DMS114 treated with DMSO at 0.1 percent for 48 hours (cell line): ENCODE measurements around the gene TXK.
"Not testable (repeated sequence)": the region's sequence is repeated elsewhere in the genome, so short reads cannot be mapped to it uniquely, and the experiment has no call there.

Experiments
- DNase-seq: peaks from one replicate; lab custom pipeline; 2025; ENCODE audit not compliant: unreplicated experiment; lab: John Stamatoyannopoulos, UW

TXK gene

GRCh38 chr4:48134081-48134480 is at the start of gene TXK:
Gene TXK (minus strand): TSS chr4:48134250. CDS start chr4:48134170, 80 bp downstream.
- DNase-seq, result no peak

- no peak for DNase-seq
Measured at GRCh38 chr4:48180234-48180633, 46.2 kb upstream of the TXK start.

GRCh38 chr4:48178931-48179330 is 44.9 kb upstream of the TXK start:
- no peak for DNase-seq

GRCh38 chr4:48175806-48176205 is 41.8 kb upstream of the TXK start:
- DNase-seq, result no peak

- no peak for DNase-seq
Measured at GRCh38 chr4:48175328-48175727, 41.3 kb upstream of the TXK start.

GRCh38 chr4:48173056-48173991 is 39.3 kb upstream of the TXK start:
- DNase-seq, result no peak

- no peak for DNase-seq
Measured at GRCh38 chr4:48172651-48173050, 38.6 kb upstream of the TXK start.

- no peak for DNase-seq
Measured at GRCh38 chr4:48169636-48170035, 35.6 kb upstream of the TXK start.

GRCh38 chr4:48167538-48168263 is 33.7 kb upstream of the TXK start:
- no peak for DNase-seq

- DNase-seq, result not testable (repeated sequence)
Measured at GRCh38 chr4:48164561-48164960, 30.5 kb upstream of the TXK start.

- no peak for DNase-seq
Measured at GRCh38 chr4:48163746-48164145, 29.7 kb upstream of the TXK start.

GRCh38 chr4:48162162-48162561 is 28.1 kb upstream of the TXK start:
- DNase-seq, result no peak

GRCh38 chr4:48157271-48157670 is 23.2 kb upstream of the TXK start:
- DNase-seq, result no peak

- no peak for DNase-seq
Measured at GRCh38 chr4:48156423-48156822, 22.4 kb upstream of the TXK start.

- no peak for DNase-seq
Measured at GRCh38 chr4:48153791-48154550, 19.9 kb upstream of the TXK start.

GRCh38 chr4:48152259-48152658 is 18.2 kb upstream of the TXK start:
- DNase-seq, result no peak

- DNase-seq, result no peak
Measured at GRCh38 chr4:48149827-48150370, 15.8 kb upstream of the TXK start.

GRCh38 chr4:48147621-48148020 is 13.6 kb upstream of the TXK start:
- no peak for DNase-seq

- DNase-seq, result peak; percentile 13
Measured at GRCh38 chr4:48141048-48141447, 7.0 kb upstream of the TXK start.

GRCh38 chr4:48139691-48140090 is 5.6 kb upstream of the TXK start:
- no peak for DNase-seq

GRCh38 chr4:48138936-48139335 is 4.9 kb upstream of the TXK start:
- DNase-seq, result no peak
